HFFc6 (cell line): ENCODE results near the gene SDSL. TPM values are rescaled to one million over a fixed set of nuclear protein-coding genes. Genes with fewer than 3 reads are reported as not detected.

Experiments used
- DNase-seq: peaks from one replicate; pipeline ENCODE4 v3.0.0-alpha.2; 2018
- H3K27ac Mint-ChIP-seq: 2 replicates; pipeline ENCODE4 v1.8.0; 2020; ENCODE audit warnings: mild to moderate bottlenecking, mixed read lengths
- H3K27me3 Mint-ChIP-seq: 2 replicates; pipeline ENCODE4 v1.8.0; 2021; ENCODE audit warnings: mild to moderate bottlenecking, moderate library complexity, mixed read lengths; ENCODE audit not compliant: insufficient read depth
- H3K36me3 Mint-ChIP-seq: 2 replicates; pipeline ENCODE4 v1.8.0; 2021; ENCODE audit warnings: low read depth, mixed read lengths
- H3K4me1 Mint-ChIP-seq: 2 replicates; pipeline ENCODE4 v1.8.0; 2020; ENCODE audit warnings: low read depth, mixed read lengths
- H3K4me3 Mint-ChIP-seq: 2 replicates; pipeline ENCODE4 v1.8.0; 2020; ENCODE audit warnings: mild to moderate bottlenecking, moderate library complexity, mixed read lengths
- H3K9me3 Mint-ChIP-seq: 2 replicates; pipeline ENCODE4 v1.8.0; 2020; ENCODE audit warnings: mild to moderate bottlenecking, mixed read lengths
- CTCF ChIP-seq: fragments of 200-600 bp; sonication (generic); IDR thresholded peaks from 2 replicates; pipeline ENCODE4 v1.5.0; 2021; ENCODE audit warnings: antibody characterized with exemption, mild to moderate bottlenecking
- total RNA-seq, 6 experiments: library from RNA; stranded (reverse); fragmentation: NEBNext Ultra II Directional; extraction: Animal tissue kit (Norgen Biotek cat#: 25700); gene quantifications; 2 replicates in 1 of 6; 3 replicates in 5 of 6; pipeline ENCODE4 v1.2.3, GENCODE V29; 2021

Gene SDSL
- total RNA-seq, 6 experiments from 2014 or later = 8.5 to 11.6 (median 10.4) TPM

- peaks cover 6% of the 10 kb centered on the region for H3K36me3 Mint-ChIP-seq
- H3K27me3 Mint-ChIP-seq = peaks cover 59% of the 10 kb centered on the region
- peaks cover 22% of the 10 kb centered on the region for H3K4me1 Mint-ChIP-seq
- no peak overlapping the region for H3K27ac Mint-ChIP-seq
- peak; percentile 57 for TF ChIP-seq CTCF
- H3K9me3 Mint-ChIP-seq = no peaks in the 10 kb centered on the region
- DNase-seq = peak; percentile 26
- no peak overlapping the region; the same call in 1 of the 2 replicates for H3K4me3 Mint-ChIP-seq
These were observed 39.5 kb downstream of the SDSL start for GRCh38 chr12:113461666-113462065.

DNA sequence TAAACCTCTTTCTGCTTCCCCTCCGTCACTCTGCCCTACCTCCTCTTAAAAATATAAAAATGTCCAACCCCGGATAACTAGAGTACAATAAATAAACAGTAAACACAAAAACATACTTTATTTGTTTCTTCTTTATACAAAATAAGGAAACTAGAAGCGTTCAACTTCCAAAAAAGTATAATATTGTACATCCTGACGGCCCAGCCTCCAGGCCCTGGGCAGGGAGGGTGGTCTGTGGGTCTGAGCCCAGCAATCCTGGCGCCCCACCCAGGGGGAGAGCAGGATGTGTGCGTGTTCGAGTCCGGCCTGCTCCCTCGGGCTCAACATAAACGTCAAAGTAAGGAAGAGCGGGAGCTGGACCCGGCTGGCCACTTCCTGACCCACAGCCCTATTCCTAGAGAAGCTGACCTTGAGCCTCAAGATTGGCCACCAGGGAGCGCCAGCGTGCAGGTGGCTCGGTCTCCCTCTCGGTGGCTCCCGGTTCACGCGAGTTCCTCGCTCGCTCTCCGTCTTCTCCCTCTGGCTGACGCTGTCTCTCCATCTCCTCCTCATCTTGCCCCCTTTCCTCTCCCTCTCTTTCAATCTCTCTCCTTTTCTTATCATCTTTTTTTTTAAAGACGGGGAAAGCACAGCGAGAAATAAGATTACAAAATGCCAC, 40.1 kb downstream of the SDSL start:
- H3K27ac Mint-ChIP-seq = no peak overlapping the region
- no peaks in the 10 kb centered on the region for H3K9me3 Mint-ChIP-seq
- peaks cover 6% of the 10 kb centered on the region for H3K36me3 Mint-ChIP-seq
- DNase-seq = peak; percentile 65
- peak; percentile 88 for TF ChIP-seq CTCF
- H3K4me3 Mint-ChIP-seq = peak overlapping the region; percentile 84
- peaks cover 22% of the 10 kb centered on the region for H3K4me1 Mint-ChIP-seq
- peaks cover 63% of the 10 kb centered on the region for H3K27me3 Mint-ChIP-seq

- Mint-ChIP-seq H3K27me3 (peaks cover 59% of the 10 kb centered on the region), H3K27ac (no peak overlapping the region), H3K4me3 (peak overlapping the region; percentile 57; the same call in 1 of the 2 replicates), H3K9me3 (no peaks in the 10 kb centered on the region), H3K4me1 (peaks cover 22% of the 10 kb centered on the region), H3K36me3 (peaks cover 6% of the 10 kb centered on the region)
- DNase-seq = no peak
- TF ChIP-seq CTCF = no peak
These were observed 41.0 kb downstream of the SDSL start for GRCh38 chr12:113462998-113463745.

DNA sequence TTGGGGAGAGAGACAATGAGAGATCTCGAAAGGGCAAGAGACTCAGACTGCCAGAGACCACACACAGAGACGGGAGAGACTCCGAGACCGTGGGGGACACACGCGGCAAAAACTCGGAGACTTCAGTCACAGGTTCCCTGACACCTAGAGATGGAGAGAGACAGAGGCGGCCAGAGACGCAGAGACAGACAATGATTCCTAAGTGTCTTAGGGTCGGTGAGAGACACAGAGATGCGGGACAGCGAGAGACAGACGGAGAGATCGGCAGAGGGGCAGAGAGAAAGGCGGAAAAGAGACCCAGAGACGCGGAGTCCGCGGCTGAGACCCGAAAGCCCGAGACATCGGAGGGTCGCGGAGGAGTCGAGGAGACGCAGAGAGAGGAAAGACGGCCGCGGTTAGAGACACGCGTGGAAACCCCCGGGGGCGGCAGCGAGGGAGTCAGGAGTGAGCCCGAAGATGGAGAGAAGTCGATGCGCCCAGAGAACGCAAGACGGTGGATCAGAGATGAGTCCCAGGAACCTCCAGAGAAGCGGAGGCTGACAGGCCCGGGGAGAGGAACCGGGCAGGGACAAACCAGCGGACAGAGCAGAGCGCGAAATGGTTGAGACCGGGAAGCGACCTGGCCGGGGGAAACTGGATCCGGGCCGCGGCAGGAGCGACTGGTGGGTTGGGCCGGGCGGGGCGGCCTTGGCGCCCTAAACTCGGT, 41.7 kb downstream of the SDSL start:
- no peaks in the 10 kb centered on the region for H3K9me3 Mint-ChIP-seq
- H3K36me3 Mint-ChIP-seq = peaks cover 6% of the 10 kb centered on the region
- H3K4me3 Mint-ChIP-seq = peak overlapping the region; percentile 57
- no peak overlapping the region for H3K27ac Mint-ChIP-seq
- peaks cover 57% of the 10 kb centered on the region for H3K27me3 Mint-ChIP-seq
- no peak for DNase-seq
- peaks cover 22% of the 10 kb centered on the region for H3K4me1 Mint-ChIP-seq
- TF ChIP-seq CTCF = no peak

- DNase-seq = no peak
- H3K9me3 Mint-ChIP-seq = no peaks in the 10 kb centered on the region
- H3K27me3 Mint-ChIP-seq = peaks cover 57% of the 10 kb centered on the region
- H3K4me1 Mint-ChIP-seq = peaks cover 22% of the 10 kb centered on the region
- H3K27ac Mint-ChIP-seq = no peak overlapping the region
- TF ChIP-seq CTCF = no peak
- peak overlapping the region; percentile 57; the same call in 1 of the 2 replicates for H3K4me3 Mint-ChIP-seq
- H3K36me3 Mint-ChIP-seq = peaks cover 6% of the 10 kb centered on the region
These were observed 42.2 kb downstream of the SDSL start for GRCh38 chr12:113464452-113464775.
